ENCODE data around the gene STX1B.
"Not testable (repeated sequence)": the region's sequence is repeated elsewhere in the genome, so short reads cannot be mapped to it uniquely, and the experiment has no call there.

Gene STX1B

DNA sequence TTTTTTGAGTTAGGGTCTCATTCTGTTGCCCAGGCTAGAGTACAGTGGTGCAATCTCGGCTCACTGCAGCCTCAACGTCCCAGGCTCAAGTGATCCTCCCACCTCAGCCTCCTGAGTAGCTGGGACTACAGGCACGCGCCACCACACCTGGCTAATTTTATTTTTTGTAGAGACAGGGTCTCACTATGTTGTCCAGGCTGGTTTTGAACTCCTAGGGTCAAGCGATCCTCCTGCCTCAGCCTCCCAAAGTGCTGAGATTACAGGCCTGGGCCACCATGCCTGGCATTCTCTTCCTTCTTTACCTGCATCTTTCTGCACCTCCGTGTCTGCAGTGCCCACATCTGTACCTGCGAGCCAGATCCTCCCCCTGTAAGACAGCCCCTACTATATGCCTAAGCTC is 1.4 kb upstream of the STX1B start:
- not testable (repeated sequence) for DNase-seq

DNA sequence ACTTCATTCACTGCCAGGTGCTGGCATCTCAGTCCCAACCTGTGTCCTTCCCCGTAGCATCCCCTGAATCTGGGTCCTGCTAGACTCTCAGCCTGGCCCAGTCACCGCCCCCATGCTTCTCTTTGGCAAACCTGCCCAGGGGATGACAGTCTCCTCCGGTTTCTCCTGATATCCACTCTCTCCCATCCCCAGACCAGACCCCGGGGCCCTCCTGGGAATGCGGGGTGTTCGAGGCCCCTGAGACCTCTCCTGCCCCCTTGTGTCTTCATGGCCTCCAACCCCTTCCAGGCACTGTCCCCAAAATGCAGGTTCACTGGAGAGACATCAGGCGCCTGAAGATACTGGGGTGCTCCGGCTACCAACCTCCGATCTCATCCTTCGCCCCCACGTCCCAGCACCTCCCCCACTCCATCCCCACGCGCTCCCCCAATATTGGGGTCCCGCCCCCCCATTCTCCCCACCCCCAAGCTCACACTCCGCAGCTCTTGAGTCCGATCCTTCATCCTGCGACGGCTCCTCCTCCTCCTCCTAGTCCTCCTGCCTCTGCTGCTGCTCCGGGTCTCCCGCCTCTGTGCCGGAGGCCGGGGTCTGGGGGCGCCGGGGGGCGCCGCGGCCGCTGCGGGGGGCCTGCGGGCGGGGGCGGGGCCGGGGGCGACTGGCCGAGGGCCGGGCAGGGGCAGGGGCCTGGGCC is 399 bp downstream of the STX1B start:
- no peak for DNase-seq

DNA sequence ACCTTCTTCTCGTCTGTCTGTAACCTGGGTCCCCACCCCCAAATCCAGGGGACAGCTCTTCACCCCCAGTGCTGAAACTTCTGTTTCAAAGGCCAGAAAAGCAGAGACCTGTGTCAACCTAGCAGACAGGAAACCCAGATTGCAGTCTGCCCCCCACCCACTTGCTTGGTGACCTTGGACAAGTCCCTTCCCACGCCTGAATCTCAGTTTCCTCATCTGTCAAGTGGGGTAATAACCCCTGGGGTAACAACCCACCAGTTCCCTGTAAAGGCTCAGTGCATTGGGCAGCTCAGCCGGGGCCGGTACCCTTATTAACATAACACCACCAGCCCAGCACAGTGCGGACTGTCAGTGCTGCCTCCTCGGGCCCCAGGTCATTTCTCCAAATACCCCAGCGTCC is 1.3 kb downstream of the STX1B start:
- no peak for DNase-seq

DNA sequence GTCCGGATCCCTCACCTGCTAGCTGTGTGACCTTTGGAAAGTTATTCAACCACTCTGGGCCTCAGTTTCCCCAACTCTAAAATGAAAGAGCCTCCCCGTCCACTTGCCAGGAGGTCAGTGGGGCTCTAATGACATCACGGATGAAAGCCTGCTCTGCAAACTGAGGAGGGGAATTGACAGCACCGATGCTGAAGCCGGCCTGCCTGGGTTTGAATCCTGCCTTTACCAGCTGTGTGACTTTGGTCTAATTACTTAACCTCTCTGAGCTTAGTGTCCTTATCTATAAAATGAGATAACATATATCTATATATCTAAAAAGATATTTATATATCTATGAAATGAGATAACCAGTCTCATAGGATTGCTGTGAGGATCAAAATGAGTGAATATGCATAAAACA is 1.9 kb downstream of the STX1B start:
- no peak for DNase-seq

DNA sequence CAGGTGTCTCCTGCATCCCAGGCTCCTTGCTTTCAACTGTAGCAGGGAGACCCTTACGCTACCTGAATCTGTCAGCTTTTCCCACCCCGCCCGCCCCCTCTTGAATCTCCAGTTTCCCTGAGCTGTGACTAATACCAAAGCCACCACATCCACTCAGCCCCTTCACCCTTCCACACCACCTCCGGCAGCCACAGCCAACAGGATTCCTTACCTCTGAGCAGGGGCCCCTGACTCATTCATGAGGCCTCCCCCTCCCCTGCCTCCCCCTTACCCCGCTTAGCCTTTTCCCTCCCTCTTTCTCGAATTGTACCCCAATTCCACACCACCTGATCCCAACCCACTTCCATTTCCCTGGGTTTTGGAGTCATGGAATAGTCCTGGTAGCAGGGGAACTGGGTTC is 2.3 kb downstream of the STX1B start:
- no peak for DNase-seq

DNA sequence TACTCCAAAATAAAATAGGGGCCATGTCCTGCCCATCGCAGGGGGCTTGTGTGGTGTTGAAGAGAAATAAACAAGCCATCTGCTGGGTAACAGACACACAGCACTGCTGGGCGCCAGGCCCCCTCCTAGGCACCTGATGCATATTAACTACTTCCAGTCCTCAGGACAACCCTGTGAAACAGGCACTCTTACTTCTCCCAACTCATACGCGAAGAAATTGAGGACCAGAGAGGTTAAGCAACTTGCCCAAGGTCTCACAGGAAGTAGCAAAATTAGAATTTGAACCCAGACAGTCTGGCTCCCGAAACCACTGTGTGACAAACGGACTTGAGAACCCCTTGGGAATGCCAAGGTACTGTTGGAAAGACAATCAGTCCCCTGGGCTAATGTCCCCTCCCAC is 2.8 kb downstream of the STX1B start:
- no peak for DNase-seq

DNA sequence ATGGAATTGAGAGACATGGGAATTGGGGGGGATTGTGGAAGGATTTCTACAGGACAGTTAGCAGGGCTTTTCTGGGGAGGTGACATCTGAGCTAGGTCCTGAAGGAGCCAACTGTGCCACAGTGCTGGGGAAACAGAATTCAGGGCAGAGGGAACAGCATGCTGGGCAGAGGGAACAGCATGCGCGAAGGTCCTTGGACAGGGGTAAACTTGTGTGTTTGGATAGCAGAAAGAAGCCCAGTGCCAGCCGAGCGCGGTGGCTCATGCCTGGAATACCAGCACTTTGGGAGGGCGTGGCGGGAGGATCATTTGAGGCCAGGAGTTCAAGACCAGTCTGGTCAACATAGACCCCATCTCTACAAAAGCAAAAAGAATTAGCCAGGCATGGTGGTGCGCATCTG is 3.8 kb downstream of the STX1B start:
- no peak for DNase-seq

DNA sequence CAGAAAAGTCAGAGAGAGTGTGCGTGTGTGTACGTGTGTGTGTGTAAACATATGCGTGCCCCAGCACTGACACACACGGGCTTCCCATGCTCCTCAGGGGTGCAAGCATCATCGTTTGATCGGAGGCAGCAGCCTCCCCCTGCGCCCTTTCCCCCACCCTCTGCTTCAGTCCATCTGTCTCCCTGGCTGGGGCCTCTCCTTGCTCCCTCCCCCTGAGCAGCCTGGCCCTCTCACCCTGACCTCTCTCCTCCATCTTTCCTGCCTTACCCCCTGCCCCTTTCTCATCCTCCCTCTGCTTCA is 4.4 kb downstream of the STX1B start:
- no peak for DNase-seq

DNA sequence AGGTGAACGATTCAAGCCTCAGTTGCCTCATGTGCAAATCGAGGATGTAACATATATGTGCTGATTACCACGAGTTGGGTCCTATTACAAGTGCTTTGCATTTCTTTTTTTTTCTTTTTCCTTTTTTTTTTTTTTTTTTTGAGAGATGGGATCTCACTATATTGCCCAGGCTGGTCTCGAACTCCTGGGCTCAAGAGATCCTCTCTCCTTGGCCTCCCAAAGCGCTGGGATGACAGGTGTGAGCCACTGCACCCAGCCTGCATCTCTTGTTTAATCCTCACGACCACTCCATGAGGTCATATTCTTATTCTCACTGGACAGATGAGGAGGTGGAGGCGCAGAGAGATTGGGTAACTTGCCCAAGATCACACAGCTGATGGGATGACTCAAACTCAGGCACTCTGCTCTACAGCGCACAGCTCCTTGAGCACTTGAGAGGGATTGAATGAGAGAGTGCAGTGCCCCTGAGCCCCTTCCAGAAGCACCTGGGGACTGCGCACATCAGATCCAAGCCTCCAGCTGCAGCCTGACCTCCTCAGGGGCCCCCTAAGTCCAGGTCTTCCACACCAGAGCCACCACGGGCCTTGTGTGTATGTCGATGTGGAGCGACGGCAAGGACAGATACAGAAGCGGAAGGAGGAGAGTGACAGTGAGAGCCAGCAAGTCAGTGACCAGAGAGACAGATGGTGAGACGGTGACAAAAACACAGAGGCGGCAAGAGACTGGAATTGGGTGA is 4.9 kb downstream of the STX1B start:
- DNase-seq = no peak

DNA sequence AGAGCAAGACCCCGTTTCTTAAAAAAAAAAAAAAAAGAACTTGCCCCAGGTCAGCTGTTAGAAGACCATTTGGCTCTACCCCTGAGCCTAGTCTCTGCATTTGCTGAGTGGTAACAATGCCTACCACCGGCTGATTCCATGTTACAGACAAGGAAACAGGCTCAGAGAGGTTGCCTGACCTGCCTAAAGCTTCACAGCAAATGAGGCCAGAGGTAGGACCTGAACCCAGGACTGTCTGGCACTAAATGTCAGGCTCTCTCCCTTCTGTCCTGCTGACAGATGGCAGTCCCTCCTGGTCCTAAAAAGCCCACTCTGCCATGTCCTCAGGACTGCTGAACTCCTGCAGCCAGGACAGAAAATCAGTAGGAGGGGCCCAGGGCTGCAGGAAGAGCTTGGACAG is 5.8 kb downstream of the STX1B start:
- DNase-seq = no peak

DNA sequence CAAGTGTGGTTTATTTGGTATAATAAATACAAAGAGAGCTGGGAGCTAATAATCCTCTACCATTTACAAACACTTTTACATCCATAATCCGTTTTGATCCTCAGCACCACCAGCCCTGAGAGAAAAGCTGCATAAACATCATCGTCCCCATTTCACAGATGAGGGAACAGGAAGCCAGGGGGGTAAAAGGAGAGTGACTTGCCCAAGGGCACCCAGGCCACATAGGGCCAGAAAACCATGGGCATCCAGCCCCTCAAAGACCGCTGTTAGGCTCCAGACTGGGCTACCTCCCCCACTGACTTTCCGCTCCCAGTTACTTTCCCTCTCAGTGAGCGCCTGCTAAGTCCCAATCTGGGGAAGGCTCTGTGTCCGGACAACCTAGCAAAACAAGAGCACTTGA is 6.7 kb downstream of the STX1B start:
- no peak for DNase-seq

DNA sequence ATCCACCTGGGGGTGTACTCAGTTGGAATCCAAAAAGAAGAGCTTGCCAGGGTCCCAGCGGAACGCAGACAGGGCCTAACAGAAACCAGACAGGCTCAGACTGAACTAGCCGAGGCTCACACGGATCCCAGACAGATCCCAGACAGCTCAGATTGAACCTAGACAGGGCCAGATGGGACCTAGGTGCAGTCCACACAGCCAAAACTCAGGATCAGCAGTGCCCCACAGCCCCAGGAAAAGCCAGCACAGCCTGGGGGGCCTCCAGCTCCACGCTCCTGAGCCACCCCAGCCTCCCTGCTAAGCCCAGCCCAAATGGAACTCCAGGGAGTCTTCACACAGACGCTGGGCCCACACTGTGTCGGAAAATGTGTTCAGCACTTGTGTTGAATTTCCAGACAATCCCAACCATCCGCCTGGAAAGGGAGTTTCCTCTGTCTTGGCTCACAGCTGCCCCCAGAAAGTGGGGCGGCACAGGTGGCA is 7.5 kb downstream of the STX1B start:
- no peak for DNase-seq

DNA sequence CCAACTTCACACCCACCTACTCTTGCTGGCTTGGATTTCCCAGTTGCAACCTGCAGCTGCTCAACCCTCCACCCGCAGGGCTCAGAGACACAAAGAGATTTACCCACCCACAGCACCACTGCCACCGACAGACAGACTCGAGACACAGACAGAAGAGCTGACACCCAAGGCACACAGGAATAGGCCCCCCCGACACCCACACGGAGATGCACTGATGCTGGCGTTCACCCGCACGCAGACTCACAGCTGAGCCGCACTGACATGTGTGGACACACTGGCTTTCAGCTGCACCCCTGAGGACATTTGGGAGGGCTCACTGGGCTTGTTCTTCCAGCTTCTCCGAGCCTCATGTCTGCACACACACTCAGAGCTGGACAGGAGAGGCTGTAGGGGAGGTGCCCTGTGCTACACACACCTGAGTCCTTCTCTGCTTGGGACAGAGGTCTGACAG is 8.2 kb downstream of the STX1B start:
- DNase-seq = no peak

DNA sequence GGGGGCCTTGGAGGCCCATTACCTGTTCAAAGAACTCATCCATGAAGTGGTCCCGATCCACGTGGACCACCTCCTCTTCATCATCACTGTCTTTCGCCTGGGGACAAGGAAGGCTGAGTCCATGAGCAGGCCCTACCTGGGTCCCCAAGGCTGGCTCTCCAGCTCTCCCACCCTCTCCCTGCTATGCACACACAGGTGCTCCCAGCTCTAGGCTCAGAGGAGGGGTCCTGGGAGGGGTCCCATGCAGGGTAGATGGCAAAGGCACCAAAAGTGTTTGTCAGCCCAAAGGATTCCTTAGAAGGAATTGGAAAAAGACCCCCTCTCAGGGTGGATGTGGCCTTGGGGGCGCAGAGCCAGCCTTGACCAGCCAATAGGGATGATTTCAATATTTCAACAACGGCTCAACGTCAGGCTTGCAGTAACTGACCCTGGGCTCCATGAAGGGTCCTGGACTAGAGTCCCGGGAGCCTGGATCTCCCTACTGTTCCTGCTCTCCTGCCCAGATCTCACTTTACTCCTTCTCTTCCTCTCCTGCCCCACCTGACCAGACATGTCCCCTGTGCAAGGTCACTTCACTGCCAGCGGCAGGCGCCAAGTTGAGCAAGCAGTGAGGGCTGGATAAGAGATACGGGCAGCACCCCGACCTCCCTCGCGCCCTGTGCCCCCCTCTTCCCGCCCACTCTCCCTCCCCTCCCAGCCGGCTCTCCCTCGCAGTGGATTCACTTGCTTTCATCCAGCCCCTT is 8.8 kb downstream of the STX1B start:
- no peak for DNase-seq

DNA sequence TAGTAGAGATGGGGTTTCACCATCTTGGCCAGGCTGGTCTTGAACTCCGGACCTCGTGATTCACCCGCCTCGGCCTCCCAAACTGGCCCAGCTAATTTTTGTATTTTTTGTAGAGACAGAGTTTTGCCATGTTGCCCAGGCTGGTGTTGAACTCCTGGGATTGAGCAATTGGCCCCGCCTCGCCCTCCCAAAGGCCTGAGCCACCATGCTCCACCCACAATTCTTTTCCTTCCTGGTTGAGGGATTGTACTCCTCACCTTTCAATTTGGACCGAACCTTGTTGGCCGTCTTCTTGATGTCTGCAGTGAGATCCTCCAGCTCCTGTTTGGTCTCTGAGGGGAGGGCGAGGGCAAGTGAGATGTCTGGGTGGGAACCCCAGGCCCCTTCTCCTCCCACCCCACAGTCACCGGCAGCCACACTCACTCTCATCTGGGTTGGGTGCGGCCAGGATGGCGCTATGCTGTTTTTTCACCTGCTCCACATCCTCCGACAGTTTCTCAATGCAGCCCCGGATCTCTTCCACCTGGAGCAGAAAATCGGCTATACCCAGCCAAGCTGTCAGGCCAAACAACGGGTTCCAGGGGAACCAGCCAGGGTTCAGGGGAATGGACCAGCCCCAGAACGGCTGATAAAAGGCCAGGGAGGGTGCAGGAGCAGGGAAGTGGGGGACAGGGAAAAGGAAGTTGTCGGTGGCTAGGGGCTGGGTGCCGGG is 9.6 kb downstream of the STX1B start:
- no peak for DNase-seq

DNA sequence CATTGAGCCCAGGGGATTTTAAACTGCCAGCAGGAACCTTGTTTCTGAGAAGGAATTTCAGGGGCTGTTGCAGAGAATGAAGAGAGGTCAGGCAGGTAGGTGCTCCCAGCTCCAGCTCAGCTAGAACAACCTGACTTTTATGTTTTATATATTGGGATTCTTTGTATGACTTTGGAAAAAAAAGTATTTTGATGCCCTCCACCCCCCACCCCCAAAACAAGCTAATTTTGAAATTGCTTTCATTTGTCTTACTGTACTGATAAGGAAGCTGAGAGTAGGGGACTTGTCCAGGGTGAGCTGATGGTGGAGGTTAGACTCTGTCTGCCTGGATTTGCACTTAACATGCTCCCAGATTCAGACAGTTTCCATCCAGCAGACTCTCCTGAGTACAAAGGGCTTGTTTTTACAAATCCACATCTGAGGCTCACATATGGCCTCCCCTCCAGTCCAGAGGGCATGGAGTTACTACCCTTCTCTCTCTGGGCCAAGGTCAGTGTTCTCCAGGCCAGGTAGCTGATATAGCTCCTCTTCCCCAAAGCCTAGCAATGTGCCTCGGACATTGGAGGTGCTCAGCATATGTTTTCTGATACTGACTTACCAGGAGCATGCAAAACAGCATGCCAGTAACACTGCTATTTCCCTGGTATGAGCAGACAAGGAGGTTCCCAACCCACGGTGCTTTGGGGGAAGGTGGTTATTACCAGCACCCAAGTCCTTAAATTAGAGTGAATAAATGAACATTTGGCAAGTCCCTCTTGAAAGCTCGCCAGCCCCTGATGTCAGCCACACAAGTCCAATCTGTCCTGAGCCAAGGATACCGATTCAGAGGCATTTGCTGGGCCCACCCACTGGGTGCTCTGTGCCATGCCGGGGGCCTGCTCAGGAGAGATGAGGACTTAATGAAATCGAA is 11.3 kb downstream of the STX1B start:
- DNase-seq = no peak

DNA sequence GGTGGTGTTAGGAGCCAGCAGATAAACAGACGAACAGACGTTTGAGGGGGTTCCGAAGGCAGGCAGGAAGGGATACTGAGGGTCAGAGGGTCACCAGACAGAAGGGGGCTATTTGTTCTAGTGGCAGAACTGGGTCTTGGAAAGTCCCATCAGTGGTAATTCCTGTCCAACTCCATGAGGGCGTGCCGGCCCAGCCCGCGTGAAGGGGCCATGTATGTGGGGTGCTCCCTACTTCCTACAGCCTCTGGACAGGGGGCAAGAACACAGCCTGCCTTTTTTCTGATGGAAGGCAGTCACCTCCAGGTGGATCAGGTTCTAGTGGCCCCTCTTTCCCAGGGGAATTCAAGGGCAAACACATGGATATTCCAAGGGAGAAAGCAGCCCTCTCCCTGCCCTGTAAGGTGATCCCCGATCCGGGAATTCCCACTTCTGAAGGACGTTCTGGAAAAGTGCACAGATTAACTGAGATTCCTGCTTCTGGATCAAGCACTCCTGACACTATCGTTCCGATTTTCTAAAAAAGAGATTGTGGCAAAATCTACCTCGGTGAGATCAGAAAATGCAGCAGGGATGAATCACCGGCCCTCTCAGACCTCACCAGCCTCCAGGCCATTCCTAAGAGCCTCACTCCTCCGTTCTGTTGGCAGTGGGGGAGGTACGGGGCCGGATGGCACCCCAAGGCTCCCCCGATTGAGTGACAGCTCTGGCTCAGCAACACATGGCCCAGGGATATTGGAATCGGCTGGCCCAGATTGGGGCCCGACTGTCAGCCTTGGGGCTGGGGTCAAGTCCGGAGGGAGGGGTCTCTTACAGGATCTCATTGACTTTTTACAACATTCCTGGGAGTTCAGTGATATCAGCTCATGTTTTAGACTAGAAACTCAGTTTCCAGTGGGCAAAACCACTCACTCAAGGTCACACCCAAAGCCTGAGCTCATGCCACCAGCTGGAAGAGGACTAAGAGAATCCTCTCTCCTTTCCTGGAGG is 12.4 kb downstream of the STX1B start:
- DNase-seq = no peak

DNA sequence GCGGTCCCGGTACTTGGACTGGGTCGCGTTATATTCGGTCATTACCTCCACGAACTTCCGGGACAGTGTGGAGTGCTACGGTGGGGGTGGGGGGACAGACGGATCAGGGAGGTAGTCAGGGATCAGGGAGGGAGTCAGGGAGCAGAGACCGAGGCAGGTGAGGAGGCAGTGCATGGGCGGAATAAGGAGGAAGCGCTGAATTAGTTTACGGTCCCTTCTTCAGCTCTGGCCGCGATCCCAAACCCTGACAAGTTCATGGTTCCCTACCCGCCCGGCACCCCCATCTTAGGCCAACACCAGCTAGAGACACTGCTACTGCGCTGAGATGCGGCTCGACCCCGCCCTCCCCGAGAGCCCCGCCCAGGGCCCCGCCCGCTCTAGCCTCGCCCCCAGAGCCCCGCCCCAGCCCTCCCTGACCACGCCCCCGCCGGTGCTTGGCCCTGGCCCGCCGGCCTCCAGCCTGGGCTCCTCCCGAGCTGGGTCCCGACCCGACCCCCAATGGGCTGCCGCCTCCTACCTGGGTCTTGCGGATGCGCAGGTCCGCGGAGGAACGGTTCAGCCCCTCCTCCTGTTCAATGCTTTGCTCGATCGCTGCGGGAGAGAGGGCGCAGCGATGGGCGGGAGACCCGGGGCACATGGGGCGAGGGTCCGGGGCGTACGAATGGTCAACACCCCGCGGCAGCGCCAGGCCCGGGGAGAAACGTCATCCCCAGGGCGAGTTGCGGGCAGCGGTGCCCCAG is 13.3 kb downstream of the STX1B start:
- peak; percentile 36 for DNase-seq

DNA sequence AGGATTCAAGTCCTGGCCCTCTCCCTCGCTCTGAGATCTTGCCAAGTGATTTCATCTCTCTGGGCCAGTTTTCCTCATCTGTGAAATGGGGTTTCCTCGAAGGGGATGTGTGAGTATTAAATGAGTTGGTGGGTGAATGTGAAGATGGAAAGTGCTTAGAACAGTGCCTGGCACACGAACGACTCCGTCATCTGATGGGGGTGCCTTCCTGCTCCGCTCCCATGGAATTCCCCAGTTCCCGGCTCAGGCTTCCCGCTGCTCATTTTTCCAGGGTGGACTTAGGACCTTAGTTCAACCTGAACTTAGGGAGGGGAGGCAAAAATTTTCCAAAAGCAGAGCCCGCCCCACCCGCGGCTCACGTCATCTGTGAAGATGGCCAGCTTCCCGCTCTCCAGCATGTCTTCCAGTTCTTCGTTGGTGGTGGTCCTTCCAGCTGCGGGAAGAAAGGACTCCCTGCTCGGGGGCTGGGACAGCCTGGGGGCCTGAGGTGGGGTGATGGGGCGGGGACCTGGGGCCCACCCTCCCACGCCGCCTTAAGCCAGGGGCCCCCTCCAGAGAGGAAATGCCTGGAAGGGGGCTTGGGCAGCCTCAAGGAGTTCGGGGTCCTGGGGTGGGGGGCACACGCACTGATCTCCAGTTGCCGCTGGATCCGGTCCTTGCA is 14.0 kb downstream of the STX1B start:
- no peak for DNase-seq

DNA sequence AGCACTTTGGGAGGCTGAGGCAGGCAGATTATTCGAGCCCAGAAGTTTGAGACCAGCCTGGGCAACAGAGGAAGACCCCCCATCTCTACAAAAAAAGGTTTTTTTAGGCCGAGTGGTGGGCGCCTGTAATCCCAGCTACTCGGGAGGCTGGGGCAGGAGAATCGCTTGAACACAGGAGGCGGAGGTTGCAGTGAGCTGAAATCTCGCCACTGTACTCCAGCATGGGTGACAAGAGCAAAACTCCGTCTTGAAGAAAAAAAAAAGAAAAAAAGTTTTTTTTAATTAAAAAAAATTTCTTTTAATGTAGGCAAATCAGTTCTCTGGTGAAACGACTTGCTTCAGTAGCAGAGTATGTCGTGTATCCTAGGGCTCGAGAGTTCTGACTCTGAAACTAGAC is 14.5 kb downstream of the STX1B start:
- no peak for DNase-seq
